Adipose tissue (tissue), 3 donors: ENCODE results near the gene GOSR2. TPM values are rescaled to one million over a fixed set of nuclear protein-coding genes. Genes with fewer than 3 reads are reported as not detected.
A peak's percentile ranks its signal among the peaks of the same experiment; 100 is the strongest.
"Not testable (repeated sequence)": the region's sequence is repeated elsewhere in the genome, so short reads cannot be mapped to it uniquely, and the experiment has no call there.

Source experiments
- H3K27ac ChIP-seq: one replicate; pipeline ENCODE4 v1.5.1; 2013; ENCODE audit warnings: low read depth, low read length
- WGBS, 3 donors: extraction: QIAGEN DNeasy Blood & Tissue Kit; methylation state at CpG; one replicate each; pipeline ENCODE4 v1.1.7; 2013; 5-methylcytosine and 5-hydroxymethylcytosine counted together
- polyA plus RNA-seq, 3 donors: library from polyadenylated mRNA; stranded (reverse); fragments of 200-250 nt; gene quantifications; one replicate each; pipeline ENCODE4 v1.2.3, GENCODE V29; 2013
- donor health status: healthy with polysubstance abuse.
- donor health status: Bipolar disorder and iron deficiency.
- donor health status: healthy.

The GOSR2 gene
- polyA plus RNA-seq, 3 donors, result 18.0 to 30.1 (median 25.7) TPM

- 66 to 83% (median 77%) methylated on average over 4 of the region's 4 CpGs for WGBS, 3 donors
- no peak overlapping the region for H3K27ac ChIP-seq
Observed at GRCh38 chr17:46917516-46917915, 5.4 kb upstream of the GOSR2 start.

- H3K27ac ChIP-seq, result not testable (repeated sequence)
- WGBS, 3 donors, result 74 to 76% (median 75%) methylated on average over 4 of the region's 4 CpGs
Observed at GRCh38 chr17:46921962-46922361, 998 bp upstream of the GOSR2 start.

- WGBS, 3 donors, result 0 to 1% (median 0%) methylated on average over 6 of the region's 6 CpGs
- peak overlapping the region; percentile 92 for H3K27ac ChIP-seq
Observed at GRCh38 chr17:46922487-46922803, 515 bp upstream of the GOSR2 start.

GRCh38 chr17:46925185-46925868, 2.4 kb downstream of the GOSR2 start:
- no peak overlapping the region for H3K27ac ChIP-seq
- WGBS, 3 donors, result 49 to 76% (median 75%) methylated on average over 5 of the region's 5 CpGs

- H3K27ac ChIP-seq, result no peak overlapping the region
- WGBS, 3 donors, result 67 to 87% (median 78%) methylated on average over 10 of the region's 10 CpGs
Observed at GRCh38 chr17:46928467-46929261, 5.7 kb downstream of the GOSR2 start.

GRCh38 chr17:46929413-46929812, 6.5 kb downstream of the GOSR2 start:
- H3K27ac ChIP-seq, result no peak overlapping the region
- 63 to 79% (median 74%) methylated on average over 6 of the region's 6 CpGs for WGBS, 3 donors

GRCh38 chr17:46930051-46930450, 7.1 kb downstream of the GOSR2 start:
- WGBS, 3 donors, result 83 to 94% (median 91%) methylated on average over 4 of the region's 4 CpGs
- no peak overlapping the region for H3K27ac ChIP-seq

GRCh38 chr17:46931596-46931995, 8.6 kb downstream of the GOSR2 start:
- H3K27ac ChIP-seq, result no peak overlapping the region
- 81 to 86% (median 85%) methylated on average over 4 of the region's 4 CpGs for WGBS, 3 donors

- 64 to 78% (median 66%) methylated on average over 7 of the region's 7 CpGs for WGBS, 3 donors
- H3K27ac ChIP-seq, result no peak overlapping the region
Observed at GRCh38 chr17:46935658-46936266, 12.8 kb downstream of the GOSR2 start.

GRCh38 chr17:46940692-46941404, 17.9 kb downstream of the GOSR2 start:
- WGBS, 3 donors, result 36 to 42% (median 40%) methylated on average over 7 of the region's 7 CpGs
- H3K27ac ChIP-seq, result no peak overlapping the region

- no peak overlapping the region for H3K27ac ChIP-seq
- WGBS, 3 donors, result 58 to 68% (median 59%) methylated on average over 10 of the region's 10 CpGs
Observed at GRCh38 chr17:46942441-46943217, 19.7 kb downstream of the GOSR2 start.

- H3K27ac ChIP-seq, result no peak overlapping the region
- 21 to 63% (median 31%) methylated on average over 2 of the region's 2 CpGs for WGBS, 3 donors
Observed at GRCh38 chr17:46943218-46943500, 20.2 kb downstream of the GOSR2 start.

GRCh38 chr17:46943501-46944393, 20.8 kb downstream of the GOSR2 start:
- H3K27ac ChIP-seq, result no peak overlapping the region
- 14 to 19% (median 16%) methylated on average over 21 of the region's 21 CpGs for WGBS, 3 donors

- 39 to 64% (median 48%) methylated on average over 10 of the region's 10 CpGs for WGBS, 3 donors
- H3K27ac ChIP-seq, result no peak overlapping the region
Observed at GRCh38 chr17:46944931-46945330, 22.0 kb downstream of the GOSR2 start.

- 40 to 54% (median 54%) methylated on average over 3 of the region's 3 CpGs for WGBS, 3 donors
- no peak overlapping the region for H3K27ac ChIP-seq
Observed at GRCh38 chr17:46947216-46947615, 24.3 kb downstream of the GOSR2 start.

GRCh38 chr17:46948544-46948943, 25.6 kb downstream of the GOSR2 start:
- 92 to 95% (median 93%) methylated on average over 5 of the region's 5 CpGs for WGBS, 3 donors
- no peak overlapping the region for H3K27ac ChIP-seq

- 82 to 89% (median 83%) methylated on average over 11 of the region's 11 CpGs for WGBS, 3 donors
Observed at GRCh38 chr17:46949291-46950174, 26.6 kb downstream of the GOSR2 start.

More at GRCh38 chr17:46949291-46950174, 26.6 kb downstream of the GOSR2 start:
- H3K27ac ChIP-seq, result no peak overlapping the region
